Activated CD4-positive, alpha-beta memory T cell treated with anti-CD3 and anti-CD28 coated beads, Interleukin-2, amount 10 ng/mL, durations not matched to agents 7 days and 5 days (primary cell): ENCODE measurements around the gene GPATCH3. TPM values are rescaled to one million over a fixed set of nuclear protein-coding genes. Genes with fewer than 3 reads are reported as not detected.
"Not testable (repeated sequence)": the region's sequence is repeated elsewhere in the genome, so short reads cannot be mapped to it uniquely, and the experiment has no call there.

Experiments
- CTCF ChIA-PET: fragments of 350-600 bp; sonication (Branson Sonifier 250); formaldehyde crosslinking; loops from one replicate; lab custom pipeline; 2021; ENCODE audit warnings: antibody characterized with exemption, inconsistent platforms; lab: Charles Lee
- POLR2A ChIA-PET: fragments of 350-600 bp; sonication (Branson Sonifier 250); formaldehyde crosslinking; loops from one replicate; lab custom pipeline; 2021; ENCODE audit warnings: antibody characterized with exemption; lab: Charles Lee
- DNase-seq: peaks from one replicate; pipeline ENCODE4 v3.0.0-alpha.2; 2020
- H3K27ac Mint-ChIP-seq: one replicate; pipeline ENCODE4 v1.8.0; 2021; ENCODE audit warnings: mild to moderate bottlenecking, mixed read lengths
- H3K27me3 Mint-ChIP-seq: one replicate; pipeline ENCODE4 v1.8.0; 2021; ENCODE audit warnings: mixed read lengths
- H3K36me3 Mint-ChIP-seq: one replicate; pipeline ENCODE4 v1.8.0; 2021; ENCODE audit warnings: low read depth, mixed read lengths
- H3K4me1 Mint-ChIP-seq: one replicate; pipeline ENCODE4 v1.8.0; 2021; ENCODE audit warnings: mixed read lengths
- H3K4me3 Mint-ChIP-seq: one replicate; pipeline ENCODE4 v1.8.0; 2021; ENCODE audit warnings: mild to moderate bottlenecking, mixed read lengths
- H3K9me3 Mint-ChIP-seq: one replicate; pipeline ENCODE4 v1.8.0; 2021; ENCODE audit warnings: mixed read lengths
- total RNA-seq, 2 experiments: library from RNA; stranded (reverse); gene quantifications; one replicate each; pipeline ENCODE4 v1.2.3, GENCODE V29; 2021

GPATCH3 gene
- total RNA-seq, 2 experiments from 2014 or later, result 16.0 to 16.7 TPM

- peaks cover 76% of the 10 kb centered on the region for H3K36me3 Mint-ChIP-seq
- no peak for DNase-seq
- ChIA-PET POLR2A (no interaction called here), CTCF (interaction anchor here (0.9 to 1.7 kb wide), 3 partner anchors 9 to 41 kb away, joined by 3 to 5 read pairs (median 4); no protein-coding TSS in a partner anchor)
- no peaks in the 10 kb centered on the region for H3K27me3 Mint-ChIP-seq
- no peaks in the 10 kb centered on the region for H3K9me3 Mint-ChIP-seq
- no peak overlapping the region for H3K4me3 Mint-ChIP-seq
- H3K4me1 Mint-ChIP-seq, result peaks cover 3% of the 10 kb centered on the region
- no peak overlapping the region for H3K27ac Mint-ChIP-seq
Observed at GRCh38 chr1:26851106-26851684, 49.1 kb downstream of the GPATCH3 start.

GRCh38 chr1:26848941-26849774 lies 51.1 kb downstream of the GPATCH3 start:
- no peak overlapping the region for H3K27ac Mint-ChIP-seq
- DNase-seq, result no peak
- peaks cover 67% of the 10 kb centered on the region for H3K36me3 Mint-ChIP-seq

GRCh38 chr1:26848499-26848898 lies 51.8 kb downstream of the GPATCH3 start:
- Mint-ChIP-seq H3K4me3 (no peak overlapping the region), H3K9me3 (no peaks in the 10 kb centered on the region), H3K27me3 (no peaks in the 10 kb centered on the region), H3K27ac (no peak overlapping the region), H3K4me1 (peaks cover 6% of the 10 kb centered on the region), H3K36me3 (peaks cover 69% of the 10 kb centered on the region)
- no peak for DNase-seq
- POLR2A ChIA-PET, result interaction anchor here (0.8 to 1.4 kb wide), 4 partner anchors 9 to 37 kb away, joined by 3 to 5 read pairs (median 3); no protein-coding TSS in a partner anchor
- CTCF ChIA-PET, result interaction anchor here (1.1 to 1.8 kb wide), 4 partner anchors 8 to 39 kb away, joined by 3 to 6 read pairs (median 4); no protein-coding TSS in a partner anchor

More at GRCh38 chr1:26848941-26849774, 51.1 kb downstream of the GPATCH3 start:
- H3K4me3 Mint-ChIP-seq, result no peak overlapping the region
- H3K27me3 Mint-ChIP-seq, result no peaks in the 10 kb centered on the region
- peaks cover 6% of the 10 kb centered on the region for H3K4me1 Mint-ChIP-seq
- ChIA-PET CTCF (interaction anchor here (1.1 to 1.8 kb wide), 5 partner anchors 8 to 39 kb away, joined by 3 to 6 read pairs (median 5); no protein-coding TSS in a partner anchor), POLR2A (interaction anchor here (0.8 to 1.4 kb wide), 4 partner anchors 10 to 38 kb away, joined by 3 to 5 read pairs (median 3); no protein-coding TSS in a partner anchor)
- H3K9me3 Mint-ChIP-seq, result no peaks in the 10 kb centered on the region

GRCh38 chr1:26847826-26848225 lies 52.4 kb downstream of the GPATCH3 start:
- H3K27me3 Mint-ChIP-seq, CTCF ChIA-PET, H3K27ac Mint-ChIP-seq, H3K4me3 Mint-ChIP-seq, DNase-seq, H3K4me1 Mint-ChIP-seq, H3K9me3 Mint-ChIP-seq: not testable (repeated sequence)
- POLR2A ChIA-PET, result interaction anchor here (1.4 kb wide), 1 partner anchor 16 kb away, joined by 3 read pairs; no protein-coding TSS in a partner anchor
- H3K36me3 Mint-ChIP-seq, result peaks cover 63% of the 10 kb centered on the region

GRCh38 chr1:26844424-26845196 lies 55.7 kb downstream of the GPATCH3 start:
- Mint-ChIP-seq H3K4me1 (peaks cover 9% of the 10 kb centered on the region), H3K27ac (no peak overlapping the region), H3K4me3 (no peak overlapping the region), H3K27me3 (no peaks in the 10 kb centered on the region), H3K9me3 (no peaks in the 10 kb centered on the region), H3K36me3 (peaks cover 52% of the 10 kb centered on the region)
- ChIA-PET CTCF (no interaction called here), POLR2A (no interaction called here)
- DNase-seq, result no peak

Other genes with a start within 250 kb of the GPATCH3 start
- gene ARID1A, start 204.5 kb downstream of the GPATCH3 start, total RNA-seq, result 10 to 100 TPM; 88.9 to 90.0 TPM
- 10 to 100 TPM; 16.6 to 16.9 TPM for gene PIGV, start 112.5 kb downstream of the GPATCH3 start, total RNA-seq
- gene ZDHHC18, start 73.8 kb downstream of the GPATCH3 start, total RNA-seq, result 10 to 100 TPM; 73.3 to 76.3 TPM
- gene SFN, start 37.3 kb downstream of the GPATCH3 start, total RNA-seq, result 1 to 10 TPM; 4.9 to 5.0 TPM
- 10 to 100 TPM; 29.4 to 31.4 TPM for gene GPN2, start 10.2 kb downstream of the GPATCH3 start, total RNA-seq
- not detected for gene NR0B2, start 13.5 kb upstream of the GPATCH3 start, total RNA-seq
- gene NUDC, start 21.3 kb upstream of the GPATCH3 start, total RNA-seq, result 10 to 100 TPM; 55.5 to 56.1 TPM
- under 1 TPM in 1 of 2 experiments, not detected in 1; 0.13 TPM for gene KDF1, start 60.0 kb upstream of the GPATCH3 start, total RNA-seq
- gene TRNP1, start 93.2 kb upstream of the GPATCH3 start, total RNA-seq, result not detected
- not detected for gene TENT5B, start 112.4 kb upstream of the GPATCH3 start, total RNA-seq